ENCODE data around the gene TRPM8. TPM values are rescaled to one million over a fixed set of nuclear protein-coding genes. Genes with fewer than 3 reads are reported as not detected.
"Not testable (repeated sequence)": the region's sequence is repeated elsewhere in the genome, so short reads cannot be mapped to it uniquely, and the experiment has no call there.

Gene TRPM8
- total RNA-seq, 2 donors from 2014 or later = not detected

DNA sequence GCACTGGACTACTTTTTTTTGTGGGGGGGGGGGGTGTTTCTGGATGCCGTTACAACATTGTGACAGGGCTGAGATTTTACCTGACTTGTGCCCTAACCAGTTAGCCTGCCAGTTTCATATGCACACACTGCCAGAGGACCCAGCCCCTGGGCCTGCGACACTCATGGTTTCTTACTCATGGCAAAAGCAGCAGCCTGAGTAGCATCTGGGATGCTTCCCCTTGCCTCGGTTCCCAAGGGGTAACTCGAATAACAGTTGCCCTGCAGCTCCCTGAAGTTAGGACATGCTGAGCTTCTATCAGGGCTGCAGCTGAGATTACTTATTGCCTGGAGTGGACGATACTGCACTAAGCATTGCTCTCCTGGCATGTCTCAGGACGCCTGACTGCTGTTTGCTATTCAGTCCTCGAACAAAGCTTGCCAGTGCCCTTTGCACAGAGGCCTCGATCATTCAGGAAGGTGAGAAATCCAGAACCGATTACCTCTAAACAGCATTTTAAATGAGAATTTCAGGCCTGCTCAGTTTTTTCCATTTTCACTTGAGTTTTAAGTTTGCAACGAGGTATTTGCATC is 47.9 kb downstream of the TRPM8 start:
- Histone ChIP-seq H3K36me3 (ENCODE audit: control insufficient read depth, insufficient read depth, low read length) (no peaks in the 10 kb centered on the region), H3K4me3 (ENCODE audit: low read length) (no peak overlapping the region), H3K27ac (ENCODE audit: low read depth, low read length) (no peak overlapping the region), H3K27me3 (ENCODE audit: control insufficient read depth, insufficient read depth, low read length, poor library complexity, severe bottlenecking) (no peaks in the 10 kb centered on the region), H3K4me1 (ENCODE audit: control insufficient read depth, insufficient read depth, low read length) (no peaks in the 10 kb centered on the region), H3K9ac (ENCODE audit: extremely low read depth, low read length, poor library complexity, severe bottlenecking) (no peak overlapping the region), H3K9me3 (ENCODE audit: control insufficient read depth, low read length) (no peaks in the 10 kb centered on the region)
- TF ChIP-seq, protein P1, sequence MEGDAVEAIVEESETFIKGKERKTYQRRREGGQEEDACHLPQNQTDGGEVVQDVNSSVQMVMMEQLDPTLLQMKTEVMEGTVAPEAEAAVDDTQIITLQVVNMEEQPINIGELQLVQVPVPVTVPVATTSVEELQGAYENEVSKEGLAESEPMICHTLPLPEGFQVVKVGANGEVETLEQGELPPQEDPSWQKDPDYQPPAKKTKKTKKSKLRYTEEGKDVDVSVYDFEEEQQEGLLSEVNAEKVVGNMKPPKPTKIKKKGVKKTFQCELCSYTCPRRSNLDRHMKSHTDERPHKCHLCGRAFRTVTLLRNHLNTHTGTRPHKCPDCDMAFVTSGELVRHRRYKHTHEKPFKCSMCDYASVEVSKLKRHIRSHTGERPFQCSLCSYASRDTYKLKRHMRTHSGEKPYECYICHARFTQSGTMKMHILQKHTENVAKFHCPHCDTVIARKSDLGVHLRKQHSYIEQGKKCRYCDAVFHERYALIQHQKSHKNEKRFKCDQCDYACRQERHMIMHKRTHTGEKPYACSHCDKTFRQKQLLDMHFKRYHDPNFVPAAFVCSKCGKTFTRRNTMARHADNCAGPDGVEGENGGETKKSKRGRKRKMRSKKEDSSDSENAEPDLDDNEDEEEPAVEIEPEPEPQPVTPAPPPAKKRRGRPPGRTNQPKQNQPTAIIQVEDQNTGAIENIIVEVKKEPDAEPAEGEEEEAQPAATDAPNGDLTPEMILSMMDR (conservative IDR thresholded peaks at IDR 0.05) = no peak
- no peaks in the 10 kb centered on the region for H3K4me1 Mint-ChIP-seq
- WGBS, 2 experiments (ENCODE audit: insufficient coverage in 1 of 2, insufficient read length in 1 of 2) = 88 to 91% methylated on average over 9 to 10 of the region's 10 CpGs
- H3K9me3 Mint-ChIP-seq = no peaks in the 10 kb centered on the region
- DNase-seq = no peak
- H3K4me3 Mint-ChIP-seq = no peak overlapping the region
- no peak overlapping the region for H3K27ac Mint-ChIP-seq
- H3K27me3 Mint-ChIP-seq (ENCODE audit: insufficient read depth) = no peaks in the 10 kb centered on the region
- H3K36me3 Mint-ChIP-seq (ENCODE audit: low read depth) = no peaks in the 10 kb centered on the region

DNA sequence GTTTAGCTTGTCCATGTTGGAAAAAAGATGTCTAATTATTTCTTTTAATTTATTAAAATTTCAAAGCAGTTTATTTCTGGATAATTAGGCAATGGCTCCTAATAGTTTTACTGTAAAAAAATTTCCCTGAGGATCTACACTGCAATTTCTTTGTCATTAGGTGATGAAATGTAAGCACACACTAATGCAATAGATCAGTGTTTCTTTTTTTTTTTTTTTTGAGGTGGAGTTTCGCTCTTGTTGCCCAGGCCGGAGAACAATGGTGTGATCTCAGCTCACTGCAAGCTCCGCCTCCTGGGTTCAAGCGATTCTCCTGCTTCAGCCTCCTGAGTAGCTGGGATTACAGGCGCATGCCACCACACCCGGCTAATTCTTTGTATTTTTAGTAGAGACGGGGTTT is 48.5 kb downstream of the TRPM8 start:
- WGBS, 2 experiments (ENCODE audit: insufficient coverage in 1 of 2, insufficient read length in 1 of 2) = 81 to 94% methylated on average over 3 to 7 of the region's 7 CpGs
- H3K4me1 ChIP-seq (ENCODE audit: control insufficient read depth, insufficient read depth, low read length); H3K9ac ChIP-seq (ENCODE audit: extremely low read depth, low read length, poor library complexity, severe bottlenecking); DNase-seq; H3K36me3 Mint-ChIP-seq (ENCODE audit: low read depth); H3K4me1 Mint-ChIP-seq; H3K4me3 ChIP-seq (ENCODE audit: low read length); H3K9me3 Mint-ChIP-seq; H3K4me3 Mint-ChIP-seq; H3K27ac ChIP-seq (ENCODE audit: low read depth, low read length); H3K9me3 ChIP-seq (ENCODE audit: control insufficient read depth, low read length); H3K36me3 ChIP-seq (ENCODE audit: control insufficient read depth, insufficient read depth, low read length); H3K27ac Mint-ChIP-seq; H3K27me3 Mint-ChIP-seq (ENCODE audit: insufficient read depth); H3K27me3 ChIP-seq (ENCODE audit: control insufficient read depth, insufficient read depth, low read length, poor library complexity, severe bottlenecking): not testable (repeated sequence)

DNA sequence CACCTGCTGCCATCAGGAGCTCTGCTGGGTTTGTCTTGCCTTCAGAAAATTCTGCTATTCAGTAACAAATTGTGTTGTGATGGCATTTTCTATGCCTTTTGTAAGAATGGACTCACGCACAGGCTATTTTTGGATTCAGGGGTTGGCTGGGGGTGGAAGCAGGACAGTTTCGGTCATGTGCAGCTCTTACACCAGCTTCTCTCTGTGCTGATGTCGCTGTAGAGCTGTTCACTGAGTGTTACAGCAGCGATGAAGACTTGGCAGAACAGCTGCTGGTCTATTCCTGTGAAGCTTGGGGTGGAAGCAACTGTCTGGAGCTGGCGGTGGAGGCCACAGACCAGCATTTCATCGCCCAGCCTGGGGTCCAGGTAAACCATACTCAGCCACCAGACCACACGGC is 49.2 kb downstream of the TRPM8 start:
- no peaks in the 10 kb centered on the region for H3K36me3 ChIP-seq (ENCODE audit: control insufficient read depth, insufficient read depth, low read length)
- Mint-ChIP-seq H3K9me3 (peaks cover 3% of the 10 kb centered on the region), H3K4me1 (no peaks in the 10 kb centered on the region), H3K4me3 (no peak overlapping the region), H3K27me3 (ENCODE audit: insufficient read depth) (peaks cover 1% of the 10 kb centered on the region), H3K36me3 (ENCODE audit: low read depth) (no peaks in the 10 kb centered on the region), H3K27ac (no peak overlapping the region)
- no peak for DNase-seq
- no peak overlapping the region for H3K9ac ChIP-seq (ENCODE audit: extremely low read depth, low read length, poor library complexity, severe bottlenecking)
- H3K4me1 ChIP-seq (ENCODE audit: control insufficient read depth, insufficient read depth, low read length) = no peaks in the 10 kb centered on the region
- 94% methylated on average over 3 to 7 of the region's 7 CpGs for WGBS, 2 experiments (ENCODE audit: insufficient coverage in 1 of 2, insufficient read length in 1 of 2)
- H3K9me3 ChIP-seq (ENCODE audit: control insufficient read depth, low read length) = no peaks in the 10 kb centered on the region
- TF ChIP-seq, protein P1 (conservative IDR thresholded peaks at IDR 0.05) = no peak
- H3K27me3 ChIP-seq (ENCODE audit: control insufficient read depth, insufficient read depth, low read length, poor library complexity, severe bottlenecking) = no peaks in the 10 kb centered on the region
- H3K4me3 ChIP-seq (ENCODE audit: low read length) = no peak overlapping the region
- no peak overlapping the region for H3K27ac ChIP-seq (ENCODE audit: low read depth, low read length)

DNA sequence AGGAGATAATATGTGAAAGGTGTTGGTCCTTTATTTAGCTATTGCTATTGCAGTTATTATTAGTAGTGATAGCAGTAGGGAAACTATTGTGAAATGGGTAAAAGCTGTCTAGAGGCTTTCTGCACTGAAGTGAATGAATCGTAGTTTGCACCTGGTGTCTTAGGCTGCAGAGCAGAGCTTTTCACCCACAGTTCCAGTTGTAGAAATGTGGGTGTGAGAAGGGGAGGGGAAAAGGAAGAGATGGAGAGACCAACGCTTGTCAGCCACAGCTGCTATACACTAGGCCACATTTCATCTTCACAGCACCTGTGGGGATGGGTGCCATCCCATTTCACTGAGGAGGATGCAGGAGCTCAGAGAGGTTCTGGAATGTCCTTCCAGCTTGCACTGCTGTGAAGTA is 50.0 kb downstream of the TRPM8 start:
- no peaks in the 10 kb centered on the region for H3K36me3 Mint-ChIP-seq (ENCODE audit: low read depth)
- no peaks in the 10 kb centered on the region for H3K4me1 Mint-ChIP-seq
- Histone ChIP-seq H3K27ac (ENCODE audit: low read depth, low read length) (no peak overlapping the region), H3K36me3 (ENCODE audit: control insufficient read depth, insufficient read depth, low read length) (no peaks in the 10 kb centered on the region), H3K4me3 (ENCODE audit: low read length) (no peak overlapping the region), H3K9ac (ENCODE audit: extremely low read depth, low read length, poor library complexity, severe bottlenecking) (no peak overlapping the region), H3K4me1 (ENCODE audit: control insufficient read depth, insufficient read depth, low read length) (no peaks in the 10 kb centered on the region), H3K9me3 (ENCODE audit: control insufficient read depth, low read length) (no peaks in the 10 kb centered on the region), H3K27me3 (ENCODE audit: control insufficient read depth, insufficient read depth, low read length, poor library complexity, severe bottlenecking) (no peaks in the 10 kb centered on the region)
- H3K27ac Mint-ChIP-seq = no peak overlapping the region
- no peak overlapping the region for H3K4me3 Mint-ChIP-seq
- 92 to 100% methylated on average over 2 of the region's 2 CpGs for WGBS, 2 experiments (ENCODE audit: insufficient coverage in 1 of 2, insufficient read length in 1 of 2)
- peaks cover 1% of the 10 kb centered on the region for H3K27me3 Mint-ChIP-seq (ENCODE audit: insufficient read depth)
- DNase-seq = no peak
- TF ChIP-seq, protein P1 (conservative IDR thresholded peaks at IDR 0.05) = no peak
- peaks cover 11% of the 10 kb centered on the region for H3K9me3 Mint-ChIP-seq
